ENCODE data around the gene SLC25A36. TPM values are rescaled to one million over a fixed set of nuclear protein-coding genes. Genes with fewer than 3 reads are reported as not detected.

SLC25A36 gene
- total RNA-seq, 1 experiment from 2014 or later = 76.5 TPM

GRCh38 chr3:140916603-140917002, 25.0 kb upstream of the SLC25A36 start:
- Histone ChIP-seq H4K20me1 (ENCODE audit: insufficient read depth) (no peaks in the 10 kb centered on the region), H3K9me2 (ENCODE audit: insufficient read depth) (no peaks in the 10 kb centered on the region), H3K36me3 (ENCODE audit: low read depth) (no peaks in the 10 kb centered on the region), H2AFZ (no peak overlapping the region), H3K4me1 (replicated peaks; ENCODE audit: insufficient read depth) (peaks cover 6% of the 10 kb centered on the region; the same call in 1 of the 2 replicates), H3K4me2 (no peak overlapping the region), H3K27me3 (ENCODE audit: insufficient read depth, low read depth) (peaks cover 13% of the 10 kb centered on the region; the same call in 1 of the 2 replicates), H3K4me3 (no peak overlapping the region), H3K27ac (no peak overlapping the region), H3K9me3 (ENCODE audit: insufficient read depth, low read depth) (no peaks in the 10 kb centered on the region), H3K79me2 (ENCODE audit: low read depth) (no peaks in the 10 kb centered on the region), H3F3A (ENCODE audit: insufficient read depth, low read depth) (no peaks in the 10 kb centered on the region; the same call in 1 of the 2 replicates)
- no TSS peak for BruUV-seq (replicated peaks)
- ChIA-PET CTCF (interaction anchor here (0.7 to 0.9 kb wide), 2 partner anchors 386 to 1332 kb away, joined by 3 to 6 read pairs; no protein-coding TSS in a partner anchor), POLR2A (ENCODE audit: unreplicated experiment) (no interaction called here)
- intact Hi-C loops (cut with micrococcal nuclease; ENCODE audit: unreplicated experiment) = no loop called here
- no peak for DNase-seq
- no peak for TF ChIP-seq CTCF (conservative IDR thresholded peaks at IDR 0.05)
- no peak for TF ChIP-seq EZH2 (IDR thresholded peaks at IDR 0.05; ENCODE audit: low read depth)

GRCh38 chr3:140917772-140918171, 23.9 kb upstream of the SLC25A36 start:
- Histone ChIP-seq H3K79me2 (ENCODE audit: low read depth) (no peaks in the 10 kb centered on the region), H2AFZ (no peak overlapping the region), H3K27ac (no peak overlapping the region), H3K9me3 (ENCODE audit: insufficient read depth, low read depth) (no peaks in the 10 kb centered on the region), H3K4me1 (replicated peaks; ENCODE audit: insufficient read depth) (no peaks in the 10 kb centered on the region), H3K36me3 (ENCODE audit: low read depth) (no peaks in the 10 kb centered on the region), H4K20me1 (ENCODE audit: insufficient read depth) (no peaks in the 10 kb centered on the region), H3K9me2 (ENCODE audit: insufficient read depth) (no peaks in the 10 kb centered on the region), H3K4me3 (no peak overlapping the region), H3F3A (ENCODE audit: insufficient read depth, low read depth) (no peaks in the 10 kb centered on the region), H3K4me2 (no peak overlapping the region), H3K27me3 (ENCODE audit: insufficient read depth, low read depth) (peaks cover 13% of the 10 kb centered on the region; the same call in 1 of the 2 replicates)
- intact Hi-C loops (cut with micrococcal nuclease; ENCODE audit: unreplicated experiment) = no loop called here
- ChIA-PET CTCF (no interaction called here), POLR2A (ENCODE audit: unreplicated experiment) (no interaction called here)
- TF ChIP-seq CTCF (conservative IDR thresholded peaks at IDR 0.05) = no peak
- TF ChIP-seq EZH2 (IDR thresholded peaks at IDR 0.05; ENCODE audit: low read depth) = no peak
- no TSS peak for BruUV-seq (replicated peaks)
- no peak for DNase-seq

- POLR2A ChIA-PET (ENCODE audit: unreplicated experiment) = no interaction called here
- H3K4me1 ChIP-seq (replicated peaks; ENCODE audit: insufficient read depth) = no peaks in the 10 kb centered on the region
- no peaks in the 10 kb centered on the region for H3K36me3 ChIP-seq (ENCODE audit: low read depth)
- no peak overlapping the region for H3K27ac ChIP-seq
- no TSS peak for BruUV-seq (replicated peaks)
- DNase-seq = no peak
- no peak overlapping the region for H3K4me2 ChIP-seq
- no peaks in the 10 kb centered on the region for H3K79me2 ChIP-seq (ENCODE audit: low read depth)
- CTCF ChIA-PET = no interaction called here
- intact Hi-C loops (cut with micrococcal nuclease; ENCODE audit: unreplicated experiment) = no loop called here
- H3F3A ChIP-seq (ENCODE audit: insufficient read depth, low read depth) = no peaks in the 10 kb centered on the region
- H3K4me3 ChIP-seq = no peak overlapping the region
- no peaks in the 10 kb centered on the region for H3K9me3 ChIP-seq (ENCODE audit: insufficient read depth, low read depth)
- no peaks in the 10 kb centered on the region for H4K20me1 ChIP-seq (ENCODE audit: insufficient read depth)
- H3K9me2 ChIP-seq (ENCODE audit: insufficient read depth) = no peaks in the 10 kb centered on the region
- no peak overlapping the region for H2AFZ ChIP-seq
- no peak for TF ChIP-seq CTCF (conservative IDR thresholded peaks at IDR 0.05)
- no peak for TF ChIP-seq EZH2 (IDR thresholded peaks at IDR 0.05; ENCODE audit: low read depth)
- H3K27me3 ChIP-seq (ENCODE audit: insufficient read depth, low read depth) = peaks cover 13% of the 10 kb centered on the region; the same call in 1 of the 2 replicates
Observed at GRCh38 chr3:140920029-140920428, 21.6 kb upstream of the SLC25A36 start.

All from PC-9 (cell line).